GM10248 (cell line): ENCODE measurements around the gene DERL3.
A peak's percentile ranks its signal among the peaks of the same experiment; 100 is the strongest.
"Not testable (repeated sequence)": the region's sequence is repeated elsewhere in the genome, so short reads cannot be mapped to it uniquely, and the experiment has no call there.

ENCODE experiments used
- CTCF ChIA-PET: fragments of 300-600 bp; sonication (Branson Sonifier 250); formaldehyde crosslinking; extraction: SDS; loops from one replicate; lab custom pipeline; 2021; ENCODE audit warnings: antibody characterized with exemption; lab: Yijun Ruan, JAX
- POLR2A ChIA-PET: fragments of 350-650 bp; sonication (Branson Sonifier 250); formaldehyde crosslinking; extraction: SDS; loops from one replicate; lab custom pipeline; 2020; ENCODE audit warnings: antibody characterized with exemption; lab: Yijun Ruan, JAX
- DNase-seq: peaks from one replicate; pipeline ENCODE4 v3.0.0; 2012; ENCODE audit errors: extremely low spot score
- TF ChIP-seq, protein P1 (sequence below): IDR thresholded peaks from 2 replicates; pipeline ENCODE4 v1.5.1; 2012; ENCODE audit warnings: mild to moderate bottlenecking, low read depth; ENCODE audit errors: extremely low read depth, missing control alignments, control extremely low read depth

DERL3 gene

DNA sequence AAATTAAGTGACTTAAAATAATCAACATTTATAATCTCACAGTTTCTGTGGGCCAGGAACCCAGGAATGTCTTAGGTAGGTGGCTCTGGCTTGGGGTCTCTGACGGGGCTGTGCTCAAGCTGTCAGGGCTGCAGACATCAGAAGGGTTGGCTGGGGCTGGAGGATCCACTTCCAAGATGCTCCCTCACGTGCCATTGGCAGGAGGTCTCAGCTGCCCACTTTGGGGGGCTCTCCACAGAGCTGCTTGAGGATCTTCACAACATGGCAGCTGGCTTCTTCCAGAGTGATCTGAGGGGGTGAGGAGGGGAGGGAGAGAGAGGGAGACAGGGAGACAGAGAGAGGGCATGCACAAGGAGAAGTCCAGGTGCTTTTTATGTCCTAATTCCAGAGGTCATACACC, 37.0 kb upstream of the DERL3 start:
- TF ChIP-seq, protein P1, sequence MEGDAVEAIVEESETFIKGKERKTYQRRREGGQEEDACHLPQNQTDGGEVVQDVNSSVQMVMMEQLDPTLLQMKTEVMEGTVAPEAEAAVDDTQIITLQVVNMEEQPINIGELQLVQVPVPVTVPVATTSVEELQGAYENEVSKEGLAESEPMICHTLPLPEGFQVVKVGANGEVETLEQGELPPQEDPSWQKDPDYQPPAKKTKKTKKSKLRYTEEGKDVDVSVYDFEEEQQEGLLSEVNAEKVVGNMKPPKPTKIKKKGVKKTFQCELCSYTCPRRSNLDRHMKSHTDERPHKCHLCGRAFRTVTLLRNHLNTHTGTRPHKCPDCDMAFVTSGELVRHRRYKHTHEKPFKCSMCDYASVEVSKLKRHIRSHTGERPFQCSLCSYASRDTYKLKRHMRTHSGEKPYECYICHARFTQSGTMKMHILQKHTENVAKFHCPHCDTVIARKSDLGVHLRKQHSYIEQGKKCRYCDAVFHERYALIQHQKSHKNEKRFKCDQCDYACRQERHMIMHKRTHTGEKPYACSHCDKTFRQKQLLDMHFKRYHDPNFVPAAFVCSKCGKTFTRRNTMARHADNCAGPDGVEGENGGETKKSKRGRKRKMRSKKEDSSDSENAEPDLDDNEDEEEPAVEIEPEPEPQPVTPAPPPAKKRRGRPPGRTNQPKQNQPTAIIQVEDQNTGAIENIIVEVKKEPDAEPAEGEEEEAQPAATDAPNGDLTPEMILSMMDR, result no peak
- POLR2A ChIA-PET, result no interaction called here
- no peak for DNase-seq
- CTCF ChIA-PET, result interaction anchor here (1.1 to 1.7 kb wide), 2 partner anchors 12 to 18 kb away, joined by 4 to 8 read pairs; partner anchors contain the start of gene MIF

DNA sequence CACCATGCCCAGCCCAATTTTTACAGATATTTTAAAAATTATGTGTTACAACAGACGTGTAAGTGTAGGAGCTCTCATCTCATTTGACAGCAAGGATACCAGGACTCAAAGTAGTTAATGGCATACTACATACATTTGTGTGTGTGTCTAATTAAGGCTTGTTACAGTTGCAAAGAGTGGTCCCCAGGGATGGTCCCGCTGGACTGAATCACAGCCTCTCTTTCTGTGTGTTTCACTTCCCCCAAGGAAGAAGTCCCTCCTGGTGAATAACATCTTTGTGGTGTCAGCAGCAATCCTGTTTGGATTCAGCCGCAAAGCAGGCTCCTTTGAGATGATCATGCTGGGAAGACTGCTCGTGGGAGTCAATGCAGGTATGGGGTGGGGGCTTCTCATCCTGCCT, 36.1 kb upstream of the DERL3 start:
- POLR2A ChIA-PET, result no interaction called here
- CTCF ChIA-PET, result interaction anchor here (3.1 kb wide), 1 partner anchor 17 kb away, joined by 8 read pairs; the partner anchor contains the start of gene SLC2A11
- no peak for DNase-seq

DNA sequence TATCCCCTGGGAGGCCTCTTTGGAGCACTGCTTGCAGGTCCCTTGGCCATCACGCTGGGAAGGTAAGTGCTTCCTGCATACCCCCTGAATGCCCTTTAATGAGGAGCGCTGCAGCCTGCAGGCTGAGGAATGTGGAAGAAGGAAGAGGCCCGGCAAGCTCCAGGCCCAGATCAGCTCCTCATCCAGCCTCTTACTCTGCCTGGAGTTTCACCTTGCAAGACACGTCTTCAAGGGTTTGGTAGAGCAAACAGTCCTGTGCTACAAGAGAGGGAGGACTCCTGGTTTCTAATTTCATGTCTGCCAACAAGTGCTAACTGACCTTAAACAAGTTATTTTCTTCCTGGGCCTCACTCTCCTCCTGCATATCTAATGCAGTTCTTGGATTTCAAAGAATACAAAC, 29.8 kb upstream of the DERL3 start:
- CTCF ChIA-PET, result interaction anchor here (1.2 to 1.4 kb wide), 2 partner anchors 12 to 25 kb away, joined by 3 to 9 read pairs; partner anchors contain the start of gene MIF
- DNase-seq, result no peak

More for the DNA sequence above, 36.1 kb upstream of the DERL3 start:
- TF ChIP-seq, protein P1, result no peak

DNA sequence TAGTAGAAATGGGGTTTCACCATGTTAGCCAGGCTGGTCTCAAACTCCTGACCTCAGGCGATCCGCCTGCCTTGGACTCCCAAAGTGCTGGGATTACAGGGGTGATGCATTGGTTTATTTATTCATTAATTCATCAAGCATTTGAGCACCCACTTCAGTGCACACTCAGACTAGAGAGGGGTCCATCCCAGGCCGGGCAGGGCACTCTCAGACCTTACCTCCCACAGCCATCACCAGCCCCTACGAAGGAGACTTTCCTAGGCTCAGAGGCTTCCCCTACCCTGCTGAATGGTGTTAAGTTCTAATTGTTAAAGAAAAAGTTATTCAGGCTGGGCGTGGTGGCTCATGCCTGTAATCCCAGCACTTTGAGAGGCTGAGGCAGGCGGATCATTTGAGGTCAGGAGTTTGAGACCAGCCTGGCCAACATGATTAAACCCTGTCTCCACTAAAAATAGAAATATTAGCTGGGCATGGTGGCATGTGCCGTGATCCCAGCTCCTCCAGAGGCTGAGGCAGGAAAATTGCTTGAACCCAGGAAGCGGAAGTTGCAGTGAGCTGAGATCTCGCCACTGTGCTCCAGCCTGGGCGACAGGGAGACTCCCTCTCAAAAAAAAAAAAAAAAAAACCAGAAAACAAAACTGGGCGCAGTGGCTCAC, 25.8 kb upstream of the DERL3 start:
- DNase-seq, POLR2A ChIA-PET: not testable (repeated sequence)
- CTCF ChIA-PET, result interaction anchor here (1.0 to 3.4 kb wide), 5 partner anchors 8 to 29 kb away, joined by 3 to 18 read pairs (median 5); partner anchors contain the start of gene MIF

More for the DNA sequence above, 29.8 kb upstream of the DERL3 start:
- POLR2A ChIA-PET, result no interaction called here
- TF ChIP-seq, protein P1, result no peak

DNA sequence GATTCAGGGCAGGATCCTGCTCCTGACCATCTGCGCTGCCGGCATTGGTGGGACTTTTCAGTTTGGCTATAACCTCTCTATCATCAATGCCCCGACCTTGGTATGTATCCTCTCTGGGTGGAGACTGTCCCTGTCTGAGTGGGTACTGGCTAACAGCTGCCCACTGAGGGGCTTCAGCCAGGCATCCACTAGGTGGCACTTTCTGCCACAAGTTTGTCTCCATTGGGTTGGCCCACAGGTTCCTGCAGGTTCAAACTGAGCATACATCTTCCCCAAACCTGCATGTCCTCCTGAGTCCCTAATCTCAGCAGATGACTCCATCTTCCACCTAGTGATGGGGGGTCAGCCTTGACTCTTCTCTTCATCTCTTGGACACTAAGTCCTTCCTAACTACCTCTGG, 23.3 kb upstream of the DERL3 start:
- peak; percentile 63 for DNase-seq
- ChIA-PET CTCF (interaction anchor here (0.6 to 6.2 kb wide), 6 partner anchors 9 to 77 kb away, joined by 3 to 65 read pairs (median 4); no protein-coding TSS in a partner anchor), POLR2A (no interaction called here)
- TF ChIP-seq, protein P1, result peak; percentile 83

DNA sequence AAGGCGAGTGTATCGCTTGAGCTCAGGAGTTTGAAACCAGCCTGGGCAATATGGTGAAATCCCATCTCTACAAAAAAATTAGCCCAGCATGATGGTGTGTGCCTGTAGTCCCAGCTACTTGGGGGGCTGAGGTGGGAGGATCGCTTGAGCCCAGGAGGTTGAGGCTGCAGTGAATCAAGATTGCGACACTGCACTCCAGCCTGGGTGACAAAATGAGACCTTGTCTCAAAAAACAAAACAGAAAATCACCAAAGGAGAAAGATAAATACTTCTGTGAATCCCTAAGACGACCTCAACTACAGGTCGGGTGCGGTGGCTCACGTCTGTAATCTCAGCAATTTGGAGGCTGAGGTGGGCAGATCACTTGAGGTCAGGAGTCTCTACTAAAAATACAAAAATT, 21.4 kb upstream of the DERL3 start:
- CTCF ChIA-PET, result interaction anchor here (6.2 kb wide), 1 partner anchor 10 kb away, joined by 65 read pairs; no protein-coding TSS in a partner anchor
- POLR2A ChIA-PET, DNase-seq: not testable (repeated sequence)

DNA sequence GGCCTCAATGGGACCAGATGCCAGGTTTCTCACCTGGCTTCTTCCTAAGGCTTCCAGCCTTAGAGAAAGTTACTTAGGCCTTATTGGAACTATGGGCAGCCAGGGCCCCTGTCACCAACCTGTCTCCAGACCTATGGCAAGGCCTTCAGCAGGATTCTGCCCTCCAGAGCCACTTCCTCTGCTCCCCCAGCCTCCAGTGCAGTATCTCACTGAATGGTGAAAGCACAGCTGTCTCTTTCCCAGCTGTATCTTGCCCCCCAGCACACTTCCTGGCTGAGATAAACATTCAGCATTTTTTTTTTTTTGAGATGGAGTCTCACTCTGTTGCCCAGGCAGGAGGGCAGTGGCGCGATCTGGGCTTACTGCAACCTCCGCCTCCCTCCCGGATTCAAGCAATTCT, 20.4 kb upstream of the DERL3 start:
- DNase-seq, result no peak
- TF ChIP-seq, protein P1, result no peak
- ChIA-PET CTCF (interaction anchor here (0.8 to 6.2 kb wide), 7 partner anchors 9 to 316 kb away, joined by 3 to 65 read pairs (median 4); partner anchors contain the start of gene MIF), POLR2A (interaction anchor here (1.0 kb wide), 1 partner anchor 13 kb away, joined by 3 read pairs; no protein-coding TSS in a partner anchor)
